Colonic mucosa (tissue), 4 donors: ENCODE data around the gene FAAP24. TPM values are rescaled to one million over a fixed set of nuclear protein-coding genes. Genes with fewer than 3 reads are reported as not detected.
A peak's percentile ranks its signal among the peaks of the same experiment; 100 is the strongest.

Experiments
- DNase-seq: peaks from one replicate; pipeline ENCODE4 v3.0.0-alpha.2; 2020
- H3K27ac ChIP-seq: fragments of 200-600 bp; one replicate; pipeline ENCODE4 v1.8.0; 2021
- H3K27me3 ChIP-seq: fragments of 200-600 bp; one replicate; pipeline ENCODE4 v1.8.0; 2021
- H3K36me3 ChIP-seq: fragments of 200-600 bp; one replicate; pipeline ENCODE4 v1.8.0; 2021
- H3K4me1 ChIP-seq: fragments of 200-600 bp; one replicate; pipeline ENCODE4 v1.8.0; 2021; ENCODE audit warnings: mild to moderate bottlenecking
- H3K4me3 ChIP-seq: fragments of 200-600 bp; one replicate; pipeline ENCODE4 v1.8.0; 2021
- H3K9ac ChIP-seq, 2 donors: one replicate each; pipeline ENCODE4 v1.7.0; 2013; ENCODE audit warnings: control low read depth in 2 of 2, low read depth in 2 of 2, low read length in 2 of 2
- H3K9me3 ChIP-seq: fragments of 200-600 bp; one replicate; pipeline ENCODE4 v1.8.0; 2021
- intact Hi-C: fragments of 100-400 bp; cut with DNase I; formaldehyde crosslinking; loops from one replicate; pipeline ENCODE4 v1.14.1; 2022
- total RNA-seq, 2 donors: library from RNA; stranded (reverse); fragmentation: NEBNext Ultra II Directional in 1 of 2; extraction: Animal tissue kit (Norgen Biotek cat#: 25700) in 1 of 2; gene quantifications; one replicate each; pipeline ENCODE4 v1.2.1, GENCODE V29; 2021
- TF ChIP-seq, protein P1 (sequence below): fragments of 200-600 bp; IDR thresholded peaks from one replicate; pipeline ENCODE4 v1.8.0; 2022; ENCODE audit warnings: antibody characterized with exemption, mild to moderate bottlenecking
- donor health status: healthy.
- donor health status: DM: no; HTN: no; CAD: no.
- donor health status: DM: no; HTN: no; CAD: no.

FAAP24 gene, protein sequence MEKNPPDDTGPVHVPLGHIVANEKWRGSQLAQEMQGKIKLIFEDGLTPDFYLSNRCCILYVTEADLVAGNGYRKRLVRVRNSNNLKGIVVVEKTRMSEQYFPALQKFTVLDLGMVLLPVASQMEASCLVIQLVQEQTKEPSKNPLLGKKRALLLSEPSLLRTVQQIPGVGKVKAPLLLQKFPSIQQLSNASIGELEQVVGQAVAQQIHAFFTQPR
- 1 to 10 TPM; 1.3 to 5.2 TPM for total RNA-seq

DNA sequence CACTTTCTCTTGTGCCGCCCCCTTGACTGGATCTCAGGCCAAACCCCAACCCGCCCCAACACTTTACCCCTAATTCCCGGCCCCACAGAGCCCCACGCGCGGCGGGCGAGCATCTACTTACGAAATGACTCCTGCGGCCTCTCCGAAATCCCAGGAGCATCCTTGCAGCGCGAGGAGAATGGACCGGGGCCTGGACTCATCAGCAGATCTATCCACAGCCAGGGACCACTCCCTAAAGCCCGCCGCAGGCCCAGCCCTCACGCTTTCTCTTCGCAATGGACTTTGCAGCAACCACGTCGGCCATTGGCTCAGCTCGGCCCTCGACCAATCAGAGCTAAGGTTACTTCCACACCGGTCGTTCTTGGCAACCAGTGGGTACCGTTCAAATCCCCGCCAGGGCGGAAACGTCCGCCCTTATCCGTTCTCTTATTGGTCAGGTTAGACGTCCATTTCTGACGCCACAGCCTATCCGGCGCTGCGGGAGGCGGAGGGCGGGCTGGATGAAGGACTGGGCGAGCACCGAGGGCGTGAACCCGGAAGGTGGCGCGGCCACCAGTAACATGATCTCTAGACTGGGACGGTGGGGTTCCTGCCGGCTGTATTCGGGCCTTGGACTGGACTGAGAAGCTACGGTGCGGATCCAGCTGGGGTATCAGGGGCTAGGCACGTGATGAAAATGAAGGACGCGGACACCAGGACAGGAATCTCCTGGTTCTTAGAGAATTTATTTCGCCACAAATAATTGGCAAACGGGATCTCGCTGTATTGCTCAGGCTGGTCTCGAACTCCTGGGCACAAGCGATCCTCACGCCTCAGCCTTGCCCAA lies at the start of gene FAAP24, which contains the start of gene CEP89:
FAAP24 (plus strand) TSS at position 528 of the 826 bp plus-strand sequence. CDS start 955 bp downstream, outside the sequence.
CEP89 (minus strand) TSS at position 244 of the 826 bp plus-strand sequence; CDS start at position 160, 84 bp downstream.
- Histone ChIP-seq H3K4me3 (peak within 1 kb of the TSS; percentile 71), H3K9ac (peak within 1 kb of the TSS; percentile 72 to 89), H3K36me3 (no peaks in the 10 kb centered on the region), H3K27ac (peak within 1 kb of the TSS; percentile 40), H3K9me3 (no peaks in the 10 kb centered on the region), H3K4me1 (peaks cover 3% of the 10 kb centered on the region), H3K27me3 (no peaks in the 10 kb centered on the region)
- TF ChIP-seq, protein P1, sequence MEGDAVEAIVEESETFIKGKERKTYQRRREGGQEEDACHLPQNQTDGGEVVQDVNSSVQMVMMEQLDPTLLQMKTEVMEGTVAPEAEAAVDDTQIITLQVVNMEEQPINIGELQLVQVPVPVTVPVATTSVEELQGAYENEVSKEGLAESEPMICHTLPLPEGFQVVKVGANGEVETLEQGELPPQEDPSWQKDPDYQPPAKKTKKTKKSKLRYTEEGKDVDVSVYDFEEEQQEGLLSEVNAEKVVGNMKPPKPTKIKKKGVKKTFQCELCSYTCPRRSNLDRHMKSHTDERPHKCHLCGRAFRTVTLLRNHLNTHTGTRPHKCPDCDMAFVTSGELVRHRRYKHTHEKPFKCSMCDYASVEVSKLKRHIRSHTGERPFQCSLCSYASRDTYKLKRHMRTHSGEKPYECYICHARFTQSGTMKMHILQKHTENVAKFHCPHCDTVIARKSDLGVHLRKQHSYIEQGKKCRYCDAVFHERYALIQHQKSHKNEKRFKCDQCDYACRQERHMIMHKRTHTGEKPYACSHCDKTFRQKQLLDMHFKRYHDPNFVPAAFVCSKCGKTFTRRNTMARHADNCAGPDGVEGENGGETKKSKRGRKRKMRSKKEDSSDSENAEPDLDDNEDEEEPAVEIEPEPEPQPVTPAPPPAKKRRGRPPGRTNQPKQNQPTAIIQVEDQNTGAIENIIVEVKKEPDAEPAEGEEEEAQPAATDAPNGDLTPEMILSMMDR = no peak
- intact Hi-C loops = no loop called here
- DNase-seq = peak; percentile 99

DNA sequence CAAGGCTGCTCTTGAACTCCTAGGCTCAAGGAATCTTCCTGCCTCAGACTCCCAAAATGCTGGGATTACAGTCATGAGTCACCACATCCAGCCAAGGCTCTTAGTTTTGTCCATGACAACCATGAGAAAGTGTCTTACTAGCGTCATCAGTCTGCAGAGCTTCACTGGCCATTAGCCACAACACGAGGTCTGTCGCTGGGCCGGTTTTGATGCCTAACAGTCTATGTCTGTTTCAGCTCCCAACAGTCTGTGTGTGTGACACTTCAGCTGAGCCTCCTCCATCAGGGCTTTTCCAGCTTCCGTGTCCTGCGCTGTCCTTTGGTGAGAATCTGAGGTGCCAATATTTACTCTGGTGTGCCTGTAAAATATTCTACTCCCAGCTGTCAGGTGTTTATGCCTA lies 47.8 kb upstream of the FAAP24 start:
- intact Hi-C loops = no loop called here
- no peaks in the 10 kb centered on the region for H3K9me3 ChIP-seq
- TF ChIP-seq, protein P1 = no peak
- H3K4me3 ChIP-seq = no peak overlapping the region
- H3K9ac ChIP-seq = no peak overlapping the region
- no peak overlapping the region for H3K27ac ChIP-seq
- no peaks in the 10 kb centered on the region for H3K4me1 ChIP-seq
- no peaks in the 10 kb centered on the region for H3K36me3 ChIP-seq
- H3K27me3 ChIP-seq = no peaks in the 10 kb centered on the region
- DNase-seq = peak; percentile 35

DNA sequence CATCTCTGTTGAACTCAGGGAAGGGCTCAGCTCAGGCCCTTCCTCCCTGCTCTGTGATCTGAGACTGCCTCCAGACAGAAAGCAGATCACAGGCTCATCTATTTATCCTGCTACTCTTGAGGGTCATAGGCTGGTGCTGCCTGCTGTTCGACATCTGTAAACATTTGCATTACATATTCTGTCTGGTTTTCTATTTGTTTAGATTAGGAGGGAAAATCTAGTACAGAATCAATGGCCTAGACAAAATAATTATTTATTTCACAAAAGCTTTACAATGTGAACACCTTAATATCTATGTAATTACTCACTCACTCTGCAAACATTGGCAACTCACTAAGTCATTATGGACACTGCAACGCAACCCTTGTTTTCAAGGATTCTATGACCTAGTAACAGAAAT lies 43.2 kb upstream of the FAAP24 start:
- Histone ChIP-seq H3K4me3 (no peak overlapping the region), H3K27me3 (no peaks in the 10 kb centered on the region), H3K4me1 (no peaks in the 10 kb centered on the region), H3K9me3 (no peaks in the 10 kb centered on the region), H3K9ac (no peak overlapping the region), H3K36me3 (no peaks in the 10 kb centered on the region), H3K27ac (no peak overlapping the region)
- intact Hi-C loops = no loop called here
- no peak for DNase-seq
- TF ChIP-seq, protein P1 = no peak

DNA sequence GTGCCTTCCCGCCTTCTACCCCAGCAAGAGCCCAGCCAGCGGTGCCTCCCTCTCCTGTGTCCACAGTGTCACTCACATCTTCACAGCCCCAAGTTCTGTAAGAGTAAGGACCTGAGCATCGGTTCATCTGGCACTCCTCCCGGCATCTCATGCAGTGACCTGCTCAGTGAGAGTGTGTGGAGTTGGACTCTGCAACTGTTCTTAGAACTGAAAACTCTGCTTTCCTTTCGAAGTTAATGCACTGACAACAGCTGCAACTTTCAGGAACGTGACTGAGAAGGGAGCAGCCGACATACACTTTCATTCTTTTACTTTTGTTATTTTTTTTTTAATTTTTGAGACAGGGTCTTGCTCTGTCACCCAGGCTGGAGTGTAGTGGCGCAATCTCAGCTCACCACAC lies 41.5 kb upstream of the FAAP24 start:
- no peak overlapping the region for H3K27ac ChIP-seq
- H3K4me1 ChIP-seq = no peaks in the 10 kb centered on the region
- H3K27me3 ChIP-seq = no peaks in the 10 kb centered on the region
- H3K36me3 ChIP-seq = no peaks in the 10 kb centered on the region
- H3K9me3 ChIP-seq = no peaks in the 10 kb centered on the region
- no peak overlapping the region for H3K9ac ChIP-seq
- no peak for DNase-seq
- TF ChIP-seq, protein P1 = no peak
- H3K4me3 ChIP-seq = no peak overlapping the region
- intact Hi-C loops = no loop called here

DNA sequence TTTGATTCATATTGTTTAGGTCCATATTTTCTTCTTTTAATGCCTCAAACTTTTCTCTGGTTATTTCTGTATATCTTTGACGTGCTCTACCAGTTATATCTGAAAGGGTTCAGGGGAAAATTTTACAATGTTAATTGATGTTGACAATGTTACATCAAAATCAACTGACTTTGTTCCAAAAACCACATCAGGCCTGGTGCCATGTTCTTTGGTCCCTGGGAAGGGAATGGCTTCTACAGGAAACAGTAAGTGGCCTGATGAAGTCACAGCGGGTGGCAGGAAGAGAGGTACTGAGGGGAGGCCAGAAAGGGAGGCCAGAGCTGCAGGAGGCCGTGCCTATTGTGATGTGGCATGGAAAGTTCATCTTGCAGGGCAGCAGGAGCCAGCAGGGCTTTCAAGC lies 38.5 kb upstream of the FAAP24 start:
- Histone ChIP-seq H3K4me3 (no peak overlapping the region), H3K27me3 (no peaks in the 10 kb centered on the region), H3K27ac (no peak overlapping the region), H3K9me3 (no peaks in the 10 kb centered on the region), H3K36me3 (no peaks in the 10 kb centered on the region), H3K4me1 (no peaks in the 10 kb centered on the region), H3K9ac (no peak overlapping the region)
- no peak for DNase-seq
- intact Hi-C loops = no loop called here
- TF ChIP-seq, protein P1 = no peak
